Prostate gland (tissue), 2 donors: ENCODE results near the gene TMPRSS11B.

ENCODE experiments used
- POLR2A ChIP-seq: fragments of 450-650 bp; IDR thresholded peaks from one replicate; pipeline ENCODE4 v1.6.1; 2016; ENCODE audit warnings: antibody characterized with exemption, mild to moderate bottlenecking
- TF ChIP-seq, protein P1 (sequence below), 4 experiments: fragments of 200-600 bp in 2 of 4; fragments of 450-650 bp in 2 of 4; sonication (generic) in 2 of 4; IDR thresholded peaks; 1 replicate in 3 of 4; 2 replicates in 1 of 4; pipeline ENCODE4 v1.5.1; 2016 to 2019; ENCODE audit warnings: antibody characterized with exemption in 4 of 4, mild to moderate bottlenecking in 2 of 4, moderate library complexity in 2 of 4

DNA sequence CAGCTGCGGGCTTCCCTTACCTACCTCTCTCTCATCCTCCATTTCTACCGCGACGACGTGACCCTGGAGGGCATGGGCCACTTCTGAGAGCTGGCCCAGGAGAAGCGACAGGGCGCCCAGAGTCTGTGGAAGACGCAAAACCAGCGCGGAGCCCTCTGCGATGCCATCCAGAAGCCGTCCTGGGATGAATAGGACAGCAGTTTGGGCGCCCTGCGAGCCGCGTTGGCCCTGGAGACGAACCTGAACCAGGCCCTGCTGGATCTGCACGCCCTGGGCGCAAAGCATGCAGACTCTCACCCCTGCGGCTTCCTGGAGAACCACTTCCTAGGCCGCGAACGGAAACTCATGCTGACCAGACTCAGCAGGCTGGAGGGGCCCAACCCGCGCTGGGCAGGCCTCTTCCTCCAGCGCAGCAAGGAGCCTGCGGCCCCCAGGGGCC is 63.1 kb downstream of the TMPRSS11B start:
- TF ChIP-seq, protein P1, sequence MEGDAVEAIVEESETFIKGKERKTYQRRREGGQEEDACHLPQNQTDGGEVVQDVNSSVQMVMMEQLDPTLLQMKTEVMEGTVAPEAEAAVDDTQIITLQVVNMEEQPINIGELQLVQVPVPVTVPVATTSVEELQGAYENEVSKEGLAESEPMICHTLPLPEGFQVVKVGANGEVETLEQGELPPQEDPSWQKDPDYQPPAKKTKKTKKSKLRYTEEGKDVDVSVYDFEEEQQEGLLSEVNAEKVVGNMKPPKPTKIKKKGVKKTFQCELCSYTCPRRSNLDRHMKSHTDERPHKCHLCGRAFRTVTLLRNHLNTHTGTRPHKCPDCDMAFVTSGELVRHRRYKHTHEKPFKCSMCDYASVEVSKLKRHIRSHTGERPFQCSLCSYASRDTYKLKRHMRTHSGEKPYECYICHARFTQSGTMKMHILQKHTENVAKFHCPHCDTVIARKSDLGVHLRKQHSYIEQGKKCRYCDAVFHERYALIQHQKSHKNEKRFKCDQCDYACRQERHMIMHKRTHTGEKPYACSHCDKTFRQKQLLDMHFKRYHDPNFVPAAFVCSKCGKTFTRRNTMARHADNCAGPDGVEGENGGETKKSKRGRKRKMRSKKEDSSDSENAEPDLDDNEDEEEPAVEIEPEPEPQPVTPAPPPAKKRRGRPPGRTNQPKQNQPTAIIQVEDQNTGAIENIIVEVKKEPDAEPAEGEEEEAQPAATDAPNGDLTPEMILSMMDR (IDR thresholded peaks at IDR 0.05): no peak
- TF ChIP-seq POLR2A: no peak
